Measurements from ENCODE around the gene MED17. TPM values are rescaled to one million over a fixed set of nuclear protein-coding genes. Genes with fewer than 3 reads are reported as not detected.

Gene MED17, protein sequence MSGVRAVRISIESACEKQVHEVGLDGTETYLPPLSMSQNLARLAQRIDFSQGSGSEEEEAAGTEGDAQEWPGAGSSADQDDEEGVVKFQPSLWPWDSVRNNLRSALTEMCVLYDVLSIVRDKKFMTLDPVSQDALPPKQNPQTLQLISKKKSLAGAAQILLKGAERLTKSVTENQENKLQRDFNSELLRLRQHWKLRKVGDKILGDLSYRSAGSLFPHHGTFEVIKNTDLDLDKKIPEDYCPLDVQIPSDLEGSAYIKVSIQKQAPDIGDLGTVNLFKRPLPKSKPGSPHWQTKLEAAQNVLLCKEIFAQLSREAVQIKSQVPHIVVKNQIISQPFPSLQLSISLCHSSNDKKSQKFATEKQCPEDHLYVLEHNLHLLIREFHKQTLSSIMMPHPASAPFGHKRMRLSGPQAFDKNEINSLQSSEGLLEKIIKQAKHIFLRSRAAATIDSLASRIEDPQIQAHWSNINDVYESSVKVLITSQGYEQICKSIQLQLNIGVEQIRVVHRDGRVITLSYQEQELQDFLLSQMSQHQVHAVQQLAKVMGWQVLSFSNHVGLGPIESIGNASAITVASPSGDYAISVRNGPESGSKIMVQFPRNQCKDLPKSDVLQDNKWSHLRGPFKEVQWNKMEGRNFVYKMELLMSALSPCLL
- 20.4 to 22.6 TPM (median 21.3 TPM) in 5 replicates for total RNA-seq (2022; extraction: Qiagen RNA extraction)

GRCh38 chr11:93784145-93784934, at the start of gene MED17:
Gene MED17, plus strand, starts transcription at chr11:93784282. Its CDS starts 232 bp downstream, at chr11:93784514.

DNA sequence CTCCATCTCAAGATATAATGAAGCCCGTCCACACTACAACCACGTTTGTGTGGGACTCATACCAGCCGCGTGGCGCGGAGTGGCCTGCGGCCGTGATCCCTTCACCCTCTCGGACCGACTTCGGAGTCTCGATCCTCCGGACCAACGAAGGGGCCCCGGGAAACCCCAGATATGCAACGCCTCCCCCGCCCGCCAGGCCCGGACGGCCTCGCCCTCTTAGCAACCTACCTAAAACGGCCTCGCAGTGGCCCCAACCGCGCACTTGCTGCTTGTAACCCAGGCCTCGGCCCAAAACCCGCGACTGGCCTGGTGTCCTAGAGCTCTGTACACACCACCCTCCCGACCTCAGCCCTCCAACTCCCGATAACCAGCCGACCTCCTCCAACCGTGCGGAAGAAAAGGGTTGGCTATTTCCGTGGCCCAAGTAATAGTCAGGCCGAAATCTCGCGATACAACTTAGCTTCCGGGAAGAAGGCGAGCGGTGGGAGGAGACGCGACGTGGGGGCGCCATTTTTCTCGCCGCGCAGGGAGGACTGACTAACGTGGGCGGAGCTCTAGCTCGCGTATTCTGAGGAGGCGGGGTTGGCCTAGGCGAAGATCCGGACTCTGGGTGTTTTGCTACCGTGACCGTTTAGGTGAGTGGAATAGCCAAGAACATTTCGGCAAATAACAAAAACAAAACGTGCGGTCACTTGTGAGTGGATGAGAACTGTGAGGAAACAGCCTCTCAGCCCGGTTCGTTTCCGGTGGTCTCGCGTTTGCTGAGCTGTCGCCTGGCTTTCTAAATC, 42.8 kb upstream of the MED17 start, which contains the start of the genes C11orf54 and TAF1D:
Gene C11orf54 (plus strand): TSS at position 579 of the 788 bp plus-strand sequence. CDS start 5,722 bp downstream, outside the sequence.
Gene TAF1D (minus strand): TSS at position 402 of the 788 bp plus-strand sequence. CDS start 2,191 bp downstream, outside the sequence.

DNA sequence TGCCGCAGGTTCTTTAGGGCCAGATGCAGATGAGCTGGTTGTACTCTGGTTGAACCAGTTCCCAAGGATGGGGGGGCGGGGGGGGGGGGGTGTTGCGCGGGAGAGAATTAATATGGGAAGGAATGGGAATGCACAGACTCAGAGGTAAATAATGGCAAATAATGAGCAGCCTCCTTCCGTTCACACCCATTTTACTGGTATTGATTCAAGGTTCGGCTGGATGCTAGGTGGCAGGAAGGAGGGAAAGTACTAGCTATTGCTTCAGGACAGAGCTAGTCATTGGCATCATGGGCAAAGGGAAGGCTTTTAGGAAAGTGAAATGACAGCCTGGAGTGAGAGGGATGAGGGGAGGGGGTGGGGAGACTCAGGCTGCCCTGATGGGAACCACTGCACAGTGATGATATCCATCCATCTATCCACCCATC, 66.5 kb downstream of the MED17 start, which contains the start of gene VSTM5:
Gene VSTM5 (minus strand): TSS at position 25 of the 425 bp plus-strand sequence. CDS start 116 bp downstream, outside the sequence.

Other genes with a start within 250 kb of the MED17 start
- 18.8 to 26.7 TPM (median 23.3 TPM) in 5 replicates for gene SMCO4, start 240.9 kb upstream of the MED17 start, total RNA-seq (2022; extraction: Qiagen RNA extraction)
- gene CEP295, start 122.6 kb upstream of the MED17 start, total RNA-seq (2022; extraction: Qiagen RNA extraction): 5.2 to 6.8 TPM (median 6.6 TPM) in 5 replicates
- 87.2 to 104 TPM (median 90.4 TPM) in 5 replicates for gene TAF1D, start 42.8 kb upstream of the MED17 start, total RNA-seq (2022; extraction: Qiagen RNA extraction)
- 11.3 to 14.2 TPM (median 12.0 TPM) in 5 replicates for gene C11orf54, start 42.6 kb upstream of the MED17 start, total RNA-seq (2022; extraction: Qiagen RNA extraction)
- not detected in 5 replicates for gene VSTM5, start 66.3 kb downstream of the MED17 start, total RNA-seq (2022; extraction: Qiagen RNA extraction)
- gene HEPHL1, start 237.1 kb downstream of the MED17 start, total RNA-seq (2022; extraction: Qiagen RNA extraction): not detected in 5 replicates